OCI-LY3 (cell line): ENCODE measurements around the gene SCARF1.

ENCODE experiments used
- H2AFZ ChIP-seq: fragments of 200-600, 300-600 bp; shearing (Covaris generic); 2 replicates; pipeline ENCODE4 v1.6.0; 2014; ENCODE audit warnings: antibody characterized with exemption, low read depth, low read length
- H3K27ac ChIP-seq: fragments of 200-600, 300-600 bp; sonication (generic); 2 replicates; pipeline ENCODE4 v1.5.1; 2014; ENCODE audit warnings: mild to moderate bottlenecking, low read length, moderate library complexity, mixed read lengths
- H3K27me3 ChIP-seq: fragments of 200-600, 300-600 bp; sonication (generic); 2 replicates; pipeline ENCODE4 v1.6.1; 2014; ENCODE audit warnings: low read depth, low read length, mixed read lengths
- H3K36me3 ChIP-seq: fragments of 200-600, 300-600 bp; sonication (generic); replicated peaks from 2 replicates; pipeline ENCODE3; 2014; ENCODE audit warnings: low read depth, low read length, mixed read lengths
- H3K4me1 ChIP-seq: fragments of 300-600, 200-600 bp; sonication (generic); 2 replicates; pipeline ENCODE4 v1.6.1; 2014; ENCODE audit warnings: low read length, mixed read lengths
- H3K4me2 ChIP-seq: fragments of 200-600, 300-600 bp; sonication (generic); 2 replicates; pipeline ENCODE4 v1.6.1; 2014; ENCODE audit warnings: low read length, mixed read lengths
- H3K4me3 ChIP-seq: fragments of 300-600, 200-600 bp; sonication (generic); 2 replicates; pipeline ENCODE4 v1.5.1; 2014; ENCODE audit warnings: antibody characterized with exemption, mild to moderate bottlenecking, low read length, moderate library complexity
- H3K79me2 ChIP-seq: fragments of 300-600, 200-600 bp; shearing (Covaris generic); 2 replicates; pipeline ENCODE4 v1.6.1; 2014; ENCODE audit warnings: mild to moderate bottlenecking, low read length, mixed read lengths
- H3K9ac ChIP-seq: fragments of 300-600, 200-600 bp; shearing (Covaris generic); 2 replicates; pipeline ENCODE4 v1.6.0; 2014; ENCODE audit warnings: mild to moderate bottlenecking, low read length, moderate library complexity
- H3K9me3 ChIP-seq: fragments of 200-600, 300-600 bp; shearing (Covaris generic); 2 replicates; pipeline ENCODE4 v1.6.1; 2014; ENCODE audit warnings: low read length, mixed read lengths; ENCODE audit not compliant: insufficient read depth
- H4K20me1 ChIP-seq: fragments of 200-600, 300-600 bp; sonication (generic); 2 replicates; pipeline ENCODE4 v1.6.1; 2016; ENCODE audit warnings: low read length, mixed read lengths; ENCODE audit not compliant: insufficient read depth
- EZH2phosphoT487 ChIP-seq: fragments of 200-600 bp; shearing (Covaris generic); IDR thresholded peaks from 2 replicates; pipeline ENCODE4 v1.6.1; 2018; ENCODE audit warnings: antibody characterized with exemption, mixed run types, low read depth
- TF ChIP-seq, protein P1 (sequence below): fragments of 200-600, 300-600 bp; sonication (generic); IDR thresholded peaks from 2 replicates; pipeline ENCODE4 v1.5.1; 2014; ENCODE audit warnings: antibody characterized with exemption, low read length, low read depth

SCARF1 gene

DNA sequence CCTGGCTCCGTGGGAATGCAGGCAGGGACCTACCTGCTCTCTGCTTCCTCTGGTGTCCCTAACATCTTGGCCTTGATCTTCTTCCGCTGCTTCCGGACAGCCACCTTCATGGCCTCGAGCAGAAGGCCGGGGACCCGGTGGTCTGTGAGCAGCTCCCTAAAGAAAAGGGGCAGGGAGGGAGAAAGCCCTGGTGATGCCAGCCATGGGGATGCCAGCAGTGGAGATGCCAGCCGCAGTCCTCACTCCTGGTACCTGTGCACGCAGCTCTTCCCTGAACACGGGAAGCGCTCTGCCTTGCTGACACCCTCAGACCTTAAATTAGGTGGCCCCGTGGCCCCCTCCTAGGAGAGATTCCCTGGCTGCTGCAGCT, 2.3 kb upstream of the SCARF1 start:
- Histone ChIP-seq H3K79me2 (no peaks in the 10 kb centered on the region), H3K4me3 (no peak overlapping the region), H3K27ac (no peak overlapping the region), H3K36me3 (peaks cover 11% of the 10 kb centered on the region), H3K9me3 (no peaks in the 10 kb centered on the region), H4K20me1 (peaks cover 14% of the 10 kb centered on the region; the same call in 1 of the 2 replicates), H3K9ac (no peak overlapping the region), H3K4me2 (no peak overlapping the region), H3K4me1 (peaks cover 36% of the 10 kb centered on the region), H3K27me3 (no peaks in the 10 kb centered on the region), H2AFZ (no peak overlapping the region)
- TF ChIP-seq EZH2phosphoT487: no peak
- TF ChIP-seq, protein P1, sequence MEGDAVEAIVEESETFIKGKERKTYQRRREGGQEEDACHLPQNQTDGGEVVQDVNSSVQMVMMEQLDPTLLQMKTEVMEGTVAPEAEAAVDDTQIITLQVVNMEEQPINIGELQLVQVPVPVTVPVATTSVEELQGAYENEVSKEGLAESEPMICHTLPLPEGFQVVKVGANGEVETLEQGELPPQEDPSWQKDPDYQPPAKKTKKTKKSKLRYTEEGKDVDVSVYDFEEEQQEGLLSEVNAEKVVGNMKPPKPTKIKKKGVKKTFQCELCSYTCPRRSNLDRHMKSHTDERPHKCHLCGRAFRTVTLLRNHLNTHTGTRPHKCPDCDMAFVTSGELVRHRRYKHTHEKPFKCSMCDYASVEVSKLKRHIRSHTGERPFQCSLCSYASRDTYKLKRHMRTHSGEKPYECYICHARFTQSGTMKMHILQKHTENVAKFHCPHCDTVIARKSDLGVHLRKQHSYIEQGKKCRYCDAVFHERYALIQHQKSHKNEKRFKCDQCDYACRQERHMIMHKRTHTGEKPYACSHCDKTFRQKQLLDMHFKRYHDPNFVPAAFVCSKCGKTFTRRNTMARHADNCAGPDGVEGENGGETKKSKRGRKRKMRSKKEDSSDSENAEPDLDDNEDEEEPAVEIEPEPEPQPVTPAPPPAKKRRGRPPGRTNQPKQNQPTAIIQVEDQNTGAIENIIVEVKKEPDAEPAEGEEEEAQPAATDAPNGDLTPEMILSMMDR: no peak

DNA sequence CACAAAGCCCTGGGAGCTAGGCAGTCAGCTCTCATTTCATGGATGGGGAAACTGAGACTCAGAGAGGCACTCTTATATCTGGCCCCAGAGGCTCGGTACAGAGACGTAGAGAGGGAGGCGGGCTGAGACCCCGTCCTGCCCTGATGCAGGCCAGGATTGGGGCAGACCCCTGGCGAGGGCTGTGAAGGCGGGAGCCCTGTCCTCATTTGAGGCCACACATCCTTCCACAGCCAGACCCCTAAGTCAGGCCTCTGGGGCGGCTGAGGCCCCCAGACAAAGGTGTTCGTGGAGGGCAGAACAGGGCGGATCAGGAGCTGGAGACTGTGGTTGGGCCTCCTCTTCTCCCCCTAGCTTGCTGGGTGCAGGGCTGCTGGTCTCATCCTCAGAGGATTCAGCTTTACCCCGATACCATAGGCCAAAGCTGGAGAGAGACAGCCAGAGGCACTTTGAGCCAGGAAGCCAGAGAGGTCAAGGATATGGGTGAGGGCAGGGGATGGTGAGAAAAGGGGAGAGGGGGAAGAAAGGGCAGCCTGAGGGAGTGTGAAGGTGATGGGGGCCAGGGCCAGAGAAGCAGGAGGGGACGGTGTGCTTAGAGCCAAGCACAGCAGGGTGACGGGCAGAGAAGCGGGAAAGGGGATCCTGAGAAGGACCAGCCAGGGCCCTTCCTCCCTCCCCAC, 805 bp upstream of the SCARF1 start:
- Histone ChIP-seq H3K27ac (no peak overlapping the region), H4K20me1 (peaks cover 14% of the 10 kb centered on the region; the same call in 1 of the 2 replicates), H3K79me2 (no peaks in the 10 kb centered on the region), H3K36me3 (peaks cover 10% of the 10 kb centered on the region), H3K4me2 (no peak overlapping the region), H3K9ac (no peak overlapping the region), H3K9me3 (no peaks in the 10 kb centered on the region), H2AFZ (no peak overlapping the region), H3K4me1 (peaks cover 35% of the 10 kb centered on the region), H3K4me3 (no peak overlapping the region), H3K27me3 (no peaks in the 10 kb centered on the region)
- TF ChIP-seq EZH2phosphoT487: no peak

DNA sequence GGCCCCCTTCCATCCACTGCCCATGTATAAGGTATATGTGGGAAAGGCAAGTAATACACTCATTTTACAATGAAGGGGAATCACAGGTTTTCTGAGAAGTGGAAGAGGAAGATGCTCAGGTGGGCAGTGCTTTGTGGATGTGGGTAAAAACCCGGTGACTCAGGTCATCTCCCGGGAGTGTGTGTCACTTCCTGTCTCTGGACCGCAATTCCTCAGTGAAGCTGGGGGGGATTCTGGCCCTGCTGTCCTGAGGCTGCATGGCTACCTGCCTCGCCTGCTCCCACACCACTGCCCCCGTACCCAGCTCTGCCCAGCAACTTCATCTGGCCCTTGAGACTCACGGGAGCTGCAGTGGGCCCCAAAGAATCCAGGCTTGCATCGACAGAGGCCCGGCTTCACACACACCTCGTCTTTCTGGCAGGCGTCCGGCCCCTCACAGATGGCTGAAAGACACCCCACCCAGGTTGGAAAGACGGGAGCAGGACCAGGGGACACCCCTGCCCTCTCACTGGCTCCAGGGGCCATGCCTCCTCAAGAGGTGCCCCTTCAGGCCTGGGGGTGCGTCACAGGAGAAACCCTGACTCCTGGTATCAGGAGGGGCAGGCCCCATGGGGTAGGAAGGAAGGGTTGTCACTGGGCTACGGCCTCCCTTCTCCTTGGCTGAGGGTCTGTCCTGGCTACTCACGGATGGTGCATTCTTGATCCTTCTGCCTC, 882 bp downstream of the SCARF1 start:
- H3K9me3 ChIP-seq: no peaks in the 10 kb centered on the region
- peak overlapping the region; percentile 44 for H3K27ac ChIP-seq
- H3K9ac ChIP-seq: peak overlapping the region; percentile 59
- H4K20me1 ChIP-seq: no peaks in the 10 kb centered on the region
- no peaks in the 10 kb centered on the region for H3K79me2 ChIP-seq
- H2AFZ ChIP-seq: no peak overlapping the region; the same call in 1 of the 2 replicates
- H3K4me3 ChIP-seq: peak overlapping the region; percentile 79
- no peaks in the 10 kb centered on the region for H3K36me3 ChIP-seq
- no peaks in the 10 kb centered on the region for H3K27me3 ChIP-seq
- no peak for TF ChIP-seq EZH2phosphoT487
- TF ChIP-seq, protein P1: no peak
- peak overlapping the region; percentile 91 for H3K4me2 ChIP-seq
- peaks cover 19% of the 10 kb centered on the region for H3K4me1 ChIP-seq

DNA sequence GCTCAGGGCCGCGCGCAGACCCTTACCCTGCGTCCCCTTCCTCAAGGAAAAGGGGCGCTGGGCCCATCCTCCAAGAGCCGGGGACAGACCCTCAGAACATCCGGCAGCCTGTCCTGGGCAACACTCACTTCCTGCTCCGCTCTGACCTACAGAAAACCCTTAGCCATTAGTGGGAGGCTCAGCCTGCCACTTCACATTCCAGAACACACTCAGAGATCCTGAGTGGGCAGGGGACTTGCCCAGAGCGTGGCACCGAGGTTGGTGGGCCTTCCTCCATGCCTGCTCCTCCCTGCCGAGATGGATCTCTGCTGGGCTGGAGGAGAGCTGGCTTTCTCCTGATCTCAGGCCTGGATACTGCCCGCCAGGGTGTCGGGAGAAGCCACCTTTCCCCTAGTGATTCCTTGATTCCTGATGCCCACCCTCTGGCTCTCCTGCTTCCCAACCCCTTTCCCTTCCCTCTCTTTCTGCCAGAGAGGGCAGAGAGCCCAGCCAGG, 1.5 kb downstream of the SCARF1 start:
- Histone ChIP-seq H3K36me3 (no peaks in the 10 kb centered on the region), H3K79me2 (no peaks in the 10 kb centered on the region), H3K27ac (peak overlapping the region; percentile 44), H2AFZ (no peak overlapping the region), H3K4me3 (peak overlapping the region; percentile 79), H3K27me3 (no peaks in the 10 kb centered on the region), H4K20me1 (no peaks in the 10 kb centered on the region), H3K4me2 (peak overlapping the region; percentile 91), H3K9me3 (no peaks in the 10 kb centered on the region), H3K9ac (peak overlapping the region; percentile 59), H3K4me1 (peaks cover 18% of the 10 kb centered on the region)
- no peak for TF ChIP-seq EZH2phosphoT487
- TF ChIP-seq, protein P1: no peak
